Pericardium fibroblast (primary cell): Measurements from ENCODE around the gene EBNA1BP2. TPM values are rescaled to one million over a fixed set of nuclear protein-coding genes. Genes with fewer than 3 reads are reported as not detected.

Source experiments
- total RNA-seq: library from RNA; depleted of rRNA; stranded (reverse); fragments of >200 nt; gene quantifications from 2 replicates; pipeline ENCODE4 v1.2.3, GENCODE V29; 2015

Gene EBNA1BP2, protein sequence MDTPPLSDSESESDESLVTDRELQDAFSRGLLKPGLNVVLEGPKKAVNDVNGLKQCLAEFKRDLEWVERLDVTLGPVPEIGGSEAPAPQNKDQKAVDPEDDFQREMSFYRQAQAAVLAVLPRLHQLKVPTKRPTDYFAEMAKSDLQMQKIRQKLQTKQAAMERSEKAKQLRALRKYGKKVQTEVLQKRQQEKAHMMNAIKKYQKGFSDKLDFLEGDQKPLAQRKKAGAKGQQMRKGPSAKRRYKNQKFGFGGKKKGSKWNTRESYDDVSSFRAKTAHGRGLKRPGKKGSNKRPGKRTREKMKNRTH
- total RNA-seq, result 40.0 and 73.6 TPM in 2 replicates

DNA sequence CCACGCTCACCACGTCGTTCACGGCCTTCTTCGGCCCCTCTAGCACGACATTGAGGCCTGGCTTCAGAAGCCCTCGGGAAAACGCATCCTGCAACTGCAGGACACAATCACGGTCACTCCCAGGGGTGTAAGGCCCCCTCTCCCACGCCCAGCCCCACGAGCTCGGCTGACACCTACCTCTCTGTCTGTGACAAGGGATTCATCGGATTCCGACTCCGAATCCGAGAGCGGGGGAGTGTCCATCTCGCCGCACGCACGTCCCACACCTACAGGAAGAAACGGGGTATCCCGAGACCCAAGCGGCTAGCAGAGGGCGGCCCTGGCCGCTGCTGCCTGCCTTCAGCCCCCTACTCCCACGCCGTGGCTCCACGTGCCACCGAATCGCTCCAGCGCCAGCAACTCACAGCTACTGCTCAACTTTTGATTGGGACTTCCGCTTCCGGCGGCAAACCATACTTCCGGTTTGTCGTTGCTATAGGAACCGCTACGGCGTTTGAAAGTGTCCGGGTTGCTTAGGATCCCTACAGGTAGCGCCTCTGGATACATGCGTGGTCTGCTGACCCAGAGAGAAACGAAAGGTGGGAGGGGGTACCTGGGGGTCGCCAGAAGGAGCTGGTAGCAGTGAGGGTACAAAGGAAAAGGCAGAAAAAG lies at the start of gene EBNA1BP2, which contains the start of gene CFAP57:
EBNA1BP2 (minus strand) TSS at position 415 of the 651 bp plus-strand sequence; CDS start at position 243, 172 bp downstream.
CFAP57 (plus strand) TSS at position 455 of the 651 bp plus-strand sequence. CDS start 424 bp downstream, outside the sequence.

Other genes starting within 250 kb of the EBNA1BP2 start
- gene SLC2A1, start 213.4 kb downstream of the EBNA1BP2 start, total RNA-seq, result 85.2 and 131 TPM in 2 replicates
- gene CFAP57, start within 50 bp of the EBNA1BP2 start, total RNA-seq, result 0.23 and 0.26 TPM in 2 replicates
- not detected in 2 replicates for gene TMEM125, start 97.7 kb upstream of the EBNA1BP2 start, total RNA-seq
- gene C1orf210, start 113.3 kb upstream of the EBNA1BP2 start, total RNA-seq, result not detected in 2 replicates
- gene TIE1, start 128.7 kb upstream of the EBNA1BP2 start, total RNA-seq, result 1.5 and 8.1 TPM in 2 replicates
- gene MPL, start 165.5 kb upstream of the EBNA1BP2 start, total RNA-seq, result not detected in 2 replicates
- gene CDC20, start 186.7 kb upstream of the EBNA1BP2 start, total RNA-seq, result 2.6 and 4.7 TPM in 2 replicates
- gene ELOVL1, start 195.7 kb upstream of the EBNA1BP2 start, total RNA-seq, result 61.0 and 74.6 TPM in 2 replicates
- gene MED8, start 217.5 kb upstream of the EBNA1BP2 start, total RNA-seq, result 46.7 and 49.9 TPM in 2 replicates
- gene SZT2, start 217.6 kb upstream of the EBNA1BP2 start, total RNA-seq, result 11.1 and 13.6 TPM in 2 replicates